ENCODE results near the gene GNAS. TPM values are rescaled to one million over a fixed set of nuclear protein-coding genes. Genes with fewer than 3 reads are reported as not detected.

The GNAS gene
- total and polyA plus RNA-seq, 9 of the 15 experiments (the other 6 are each of a cell fraction or from before 2014, with no cell fraction given) = 128 to 648 (median 266) TPM

DNA sequence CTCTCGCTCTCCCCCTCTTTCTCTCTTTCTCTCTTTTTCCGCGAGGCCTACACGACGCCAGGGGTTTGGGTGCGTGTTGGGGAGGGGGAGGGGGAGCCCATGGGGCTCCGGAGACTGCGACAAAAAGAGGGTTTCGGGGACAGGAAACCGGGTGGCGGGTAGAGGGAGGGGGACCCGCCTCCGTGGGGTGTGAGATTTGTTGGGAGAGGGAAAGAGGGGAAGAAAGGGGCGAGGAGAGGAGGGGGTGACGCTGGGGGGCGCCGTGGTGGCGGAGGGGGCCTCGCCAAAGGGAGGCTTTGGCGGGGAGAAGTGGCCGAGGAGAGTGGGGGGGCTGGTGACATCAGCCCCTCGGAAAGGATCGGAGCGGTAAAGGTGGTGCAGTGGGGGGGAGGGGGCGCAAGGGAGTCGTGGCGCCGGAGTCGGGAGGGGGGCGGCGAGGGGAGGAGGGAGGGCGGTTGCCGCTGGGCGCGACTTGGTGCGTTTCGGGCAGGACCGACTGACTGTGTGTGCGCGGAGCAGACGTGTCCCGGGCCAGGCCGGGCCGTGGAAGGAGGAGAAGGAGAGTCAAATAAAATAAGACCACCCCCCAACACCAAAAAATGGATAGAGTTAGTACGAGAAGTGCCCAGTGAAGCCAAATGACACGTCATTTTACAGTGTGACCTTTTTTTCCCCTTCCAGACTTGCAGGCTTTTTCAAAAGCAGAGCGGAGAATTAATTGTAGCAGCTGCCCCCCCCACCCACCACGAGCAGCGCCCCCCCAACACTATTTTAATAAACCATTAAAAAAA lies 39.8 kb downstream of the GNAS start (continued):
- no peak for TF ChIP-seq NR2C2 (CRISPR knock-in tag; IDR thresholded peaks at IDR 0.05)
- peak; percentile 25; the same call in 1 of the 2 replicates for TF ChIP-seq NR2C2 (tag; IDR thresholded peaks at IDR 0.05)
- no peak for TF ChIP-seq RBM22 (IDR thresholded peaks at IDR 0.05; ENCODE audit: low read depth, low read length, poor library complexity, severe bottlenecking)
- TF ChIP-seq MGA (IDR thresholded peaks at IDR 0.05) = 0 out of 2 replicates have a peak, but pooled peaks have one; percentile 37
- TF ChIP-seq PHB (CRISPR knock-in tag; IDR thresholded peaks at IDR 0.05) = no peak
- TF ChIP-seq DACH1 (IDR thresholded peaks at IDR 0.05; ENCODE audit: partially characterized antibody) = no peak
- TF ChIP-seq BRCA1 (IDR thresholded peaks at IDR 0.05) = no peak
- TF ChIP-seq BRCA1 (CRISPR knock-in tag; IDR thresholded peaks at IDR 0.05) = no peak
- TF ChIP-seq HDAC1 (IDR thresholded peaks at IDR 0.05) = peak in 1 of 2 experiments; percentile 71; a peak in 2 of 4 replicates
- TF ChIP-seq GATAD2A (IDR thresholded peaks at IDR 0.05) = peak; percentile 60; the same call in 1 of the 2 replicates
- peak; percentile 62 for TF ChIP-seq POLR2A (conservative IDR thresholded peaks at IDR 0.05)
- TF ChIP-seq PCBP1 (IDR thresholded peaks at IDR 0.05; ENCODE audit: low read depth, low read length, poor library complexity, severe bottlenecking) = peak; percentile 90
